Measurements from ENCODE around the gene HEMGN. TPM values are rescaled to one million over a fixed set of nuclear protein-coding genes. Genes with fewer than 3 reads are reported as not detected.

Gene HEMGN
- total and polyA plus RNA-seq, 2 of the 8 experiments (the other 6 are each of a cell fraction or from before 2014, with no cell fraction given), result not detected

DNA sequence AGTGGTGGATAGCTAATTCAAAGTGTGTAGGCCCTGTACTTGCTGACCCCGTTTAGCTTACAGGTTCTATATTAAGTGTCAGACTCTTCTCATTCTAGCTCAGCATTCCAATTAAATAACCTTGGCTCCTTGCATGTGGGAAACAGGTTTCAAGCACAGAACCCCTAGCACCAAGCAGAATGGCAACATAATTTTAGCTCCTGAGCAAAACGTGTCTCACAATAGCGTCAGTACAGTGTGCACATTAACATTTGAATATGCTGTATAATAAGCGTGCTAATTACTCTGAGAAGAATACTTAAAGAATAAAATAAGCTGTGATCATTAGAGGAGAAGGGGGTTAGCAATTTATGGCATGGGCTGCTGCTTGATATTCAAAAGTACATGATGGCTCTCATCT, 24.2 kb upstream of the HEMGN start:
- Histone ChIP-seq H2BK5ac (ENCODE audit: low read depth, low read length) (no peak overlapping the region), H2BK20ac (ENCODE audit: low read length) (no peak overlapping the region), H3K36me3 (ENCODE audit: control insufficient read depth in 2 of 4, insufficient read depth in 4 of 4, low read length in 3 of 4) (no peaks in the 10 kb centered on the region), H2BK120ac (replicated peaks; ENCODE audit: low read depth, low read length) (no peak overlapping the region), H3K79me2 (ENCODE audit: control insufficient read depth in 1 of 2, insufficient read depth in 2 of 2, low read length in 2 of 2) (no peaks in the 10 kb centered on the region), H2BK15ac (ENCODE audit: low read length) (no peak overlapping the region), H3K4me2 (ENCODE audit: insufficient read depth in 1 of 2, low read depth in 2 of 2, low read length in 2 of 2) (no peak overlapping the region), H3K4me3 (ENCODE audit: extremely low read depth in 1 of 4, insufficient read depth in 2 of 4, low read depth in 3 of 4, low read length in 4 of 4) (no peak overlapping the region), H4K20me1 (replicated peaks in 1 of 2; ENCODE audit: control insufficient read depth in 1 of 2, insufficient read depth in 2 of 2, low read length in 2 of 2) (no peaks in the 10 kb centered on the region), H4K8ac (ENCODE audit: extremely low read depth, insufficient read depth, low read length) (no peak overlapping the region), H3K27me3 (replicated peaks in 1 of 4; ENCODE audit: control insufficient read depth in 3 of 4, extremely low read depth in 1 of 4, insufficient read depth in 3 of 4, low read length in 3 of 4) (peaks cover 0 to 3% (median 0%) of the 10 kb centered on the region in 4 experiments; a peak in 3 of 7 replicates), H3K56ac (replicated peaks; ENCODE audit: insufficient read length, low read depth, low read length) (no peak overlapping the region), H2AFZ (ENCODE audit: low read length) (no peak overlapping the region), H3K23me2 (ENCODE audit: low read depth, low read length) (no peaks in the 10 kb centered on the region), H3K4ac (replicated peaks; ENCODE audit: insufficient read length, low read depth, low read length) (no peak overlapping the region), H4K91ac (replicated peaks; ENCODE audit: insufficient read length, low read length) (no peak overlapping the region), H3K27ac (ENCODE audit: low read depth, low read length) (no peak overlapping the region), H4K5ac (ENCODE audit: insufficient read length, low read depth, low read length) (no peak overlapping the region), H3K14ac (ENCODE audit: insufficient read length) (no peak overlapping the region), H3K4me1 (replicated peaks in 1 of 4; ENCODE audit: control insufficient read depth in 3 of 4, insufficient read depth in 4 of 4, low read length in 3 of 4) (no peaks in the 10 kb centered on the region), H3K23ac (ENCODE audit: insufficient read length) (no peak overlapping the region), H3K79me1 (ENCODE audit: low read depth, low read length) (no peaks in the 10 kb centered on the region), H3K9ac (replicated peaks in 1 of 4; ENCODE audit: extremely low read depth in 1 of 4, low read depth in 3 of 4, low read length in 3 of 4) (no peak overlapping the region), H2AK5ac (ENCODE audit: low read depth, low read length) (no peak overlapping the region), H2BK12ac (ENCODE audit: low read depth, low read length) (no peak overlapping the region), H3K9me3 (ENCODE audit: insufficient read depth in 2 of 2, low read depth in 1 of 2, low read length in 1 of 2) (no peaks in the 10 kb centered on the region), H3K18ac (ENCODE audit: extremely low read depth, low read length) (no peak overlapping the region)
- CTCF ChIA-PET (ENCODE audit: partially characterized antibody), result interaction anchor here (0.9 to 2.0 kb wide), 2 partner anchors 9 to 60 kb away, joined by 3 to 7 read pairs; no protein-coding TSS in a partner anchor
- POLR2A ChIA-PET (ENCODE audit: partially characterized antibody), result interaction anchor here (0.8 kb wide), 1 partner anchor 9 kb away, joined by 3 read pairs; no protein-coding TSS in a partner anchor
- no peak for DNase-seq (ENCODE audit: low read depth in 1 of 2, low spot score in 2 of 2)
- no peak for FAIRE-seq
- 70% methylated on average over 4 of the region's 4 CpGs; no CpG with 5 or more reads in 1 of the 2 experiments for WGBS, 2 experiments (ENCODE audit: extremely low coverage in 1 of 2, insufficient coverage in 1 of 2, insufficient read length in 1 of 2, insufficient replicate concordance in 2 of 2, low coverage in 1 of 2, low lambda C conversion rate in 2 of 2, missing lambda C conversion rate in 1 of 2)
- TF ChIP-seq HDAC6 (IDR thresholded peaks at IDR 0.05; ENCODE audit: low read depth, low read length) (no peak), RAD21 (IDR thresholded peaks at IDR 0.05 in 1 of 2, conservative IDR thresholded peaks at IDR 0.05 in 1 of 2; ENCODE audit: low read depth in 2 of 2, low read length in 2 of 2) (no peak), SIRT6 (IDR thresholded peaks at IDR 0.05; ENCODE audit: low read length) (no peak), SIN3A (conservative IDR thresholded peaks at IDR 0.05 in 1 of 2, IDR thresholded peaks at IDR 0.05 in 1 of 2; ENCODE audit: low read depth in 1 of 2, low read length in 2 of 2) (no peak)
- TF ChIP-seq, protein P1, sequence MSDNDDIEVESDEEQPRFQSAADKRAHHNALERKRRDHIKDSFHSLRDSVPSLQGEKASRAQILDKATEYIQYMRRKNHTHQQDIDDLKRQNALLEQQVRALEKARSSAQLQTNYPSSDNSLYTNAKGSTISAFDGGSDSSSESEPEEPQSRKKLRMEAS (IDR thresholded peaks at IDR 0.05), result no peak
